GM18519 (cell line): ENCODE measurements around the gene CLIC4.
"Not testable (repeated sequence)": the region's sequence is repeated elsewhere in the genome, so short reads cannot be mapped to it uniquely, and the experiment has no call there.

Experiments
- ATAC-seq: cut with Tn5 transposase; IDR thresholded peaks from one replicate; pipeline ENCODE4 v1.9.1; 2021; ENCODE audit warnings: mild to moderate bottlenecking, moderate library complexity; ENCODE audit not compliant: unreplicated experiment, low FRiP score

CLIC4 gene

GRCh38 chr1:24871306-24871901, 126.2 kb downstream of the CLIC4 start:
- no peak for ATAC-seq

GRCh38 chr1:24872061-24872850, 127.0 kb downstream of the CLIC4 start:
- ATAC-seq, result no peak

DNA sequence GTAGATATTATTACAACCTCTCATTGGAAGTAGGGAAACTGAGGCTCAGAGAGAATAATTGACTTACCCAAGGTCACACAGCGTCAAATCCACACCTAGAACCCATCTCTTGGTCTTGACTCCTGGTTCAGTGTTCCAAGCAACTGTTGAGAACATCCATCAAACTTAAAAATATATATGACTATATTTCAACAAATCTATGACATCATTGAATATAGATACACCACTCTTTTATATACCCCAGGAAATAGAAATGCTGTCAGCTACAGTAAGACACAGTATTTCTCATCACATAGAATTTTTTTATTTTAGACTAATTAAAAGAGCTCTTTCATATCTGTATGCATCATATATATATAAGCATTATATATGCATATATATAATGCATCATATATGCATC, 127.9 kb downstream of the CLIC4 start:
- no peak for ATAC-seq

- ATAC-seq, result no peak
Observed at GRCh38 chr1:24874056-24874455, 128.8 kb downstream of the CLIC4 start.

GRCh38 chr1:24874611-24875234, 129.5 kb downstream of the CLIC4 start:
- ATAC-seq, result no peak

DNA sequence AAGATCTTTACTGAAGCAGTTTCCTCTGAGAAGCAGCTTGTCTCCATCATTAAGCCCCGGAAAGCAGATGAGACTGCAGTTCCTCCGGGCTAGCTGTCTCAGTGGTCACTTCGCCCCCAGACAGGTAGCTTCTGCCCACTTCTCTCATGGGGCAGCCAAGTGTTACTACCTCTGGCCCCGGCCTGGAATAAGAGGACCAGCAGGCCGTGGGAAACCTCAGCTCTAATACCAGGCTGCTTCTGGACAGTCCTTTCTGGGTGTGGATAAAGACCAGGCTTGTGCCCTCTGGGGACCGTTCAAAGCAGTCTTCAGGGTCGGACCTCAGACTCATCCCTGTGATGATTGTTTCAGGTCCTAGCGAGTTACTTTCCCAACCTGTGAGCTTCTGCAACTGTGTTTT, 130.0 kb downstream of the CLIC4 start:
- ATAC-seq, result no peak

GRCh38 chr1:24875991-24876506, 130.8 kb downstream of the CLIC4 start:
- ATAC-seq, result no peak

- ATAC-seq, result no peak
Observed at GRCh38 chr1:24878045-24878444, 132.8 kb downstream of the CLIC4 start.

GRCh38 chr1:24878775-24879742, 133.8 kb downstream of the CLIC4 start:
- ATAC-seq, result no peak

DNA sequence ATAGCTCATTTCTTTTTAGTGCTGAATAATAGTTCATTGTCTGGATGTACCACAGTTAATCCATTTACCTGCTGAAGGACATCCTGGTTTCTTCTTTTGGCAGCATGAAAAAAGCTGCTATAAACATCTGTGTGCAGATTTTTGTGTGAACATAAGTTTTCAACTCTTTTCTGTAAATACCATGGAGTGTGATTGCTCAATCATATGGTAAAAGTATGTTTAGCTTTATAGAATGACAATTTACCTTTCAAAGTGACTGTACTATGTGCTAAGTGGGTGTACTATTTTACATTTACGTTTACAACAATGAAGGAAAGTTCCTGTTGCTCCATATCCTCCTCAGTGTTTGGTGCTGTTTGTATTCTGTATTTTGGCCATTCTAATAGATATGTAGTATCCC, 135.8 kb downstream of the CLIC4 start:
- ATAC-seq, result no peak

DNA sequence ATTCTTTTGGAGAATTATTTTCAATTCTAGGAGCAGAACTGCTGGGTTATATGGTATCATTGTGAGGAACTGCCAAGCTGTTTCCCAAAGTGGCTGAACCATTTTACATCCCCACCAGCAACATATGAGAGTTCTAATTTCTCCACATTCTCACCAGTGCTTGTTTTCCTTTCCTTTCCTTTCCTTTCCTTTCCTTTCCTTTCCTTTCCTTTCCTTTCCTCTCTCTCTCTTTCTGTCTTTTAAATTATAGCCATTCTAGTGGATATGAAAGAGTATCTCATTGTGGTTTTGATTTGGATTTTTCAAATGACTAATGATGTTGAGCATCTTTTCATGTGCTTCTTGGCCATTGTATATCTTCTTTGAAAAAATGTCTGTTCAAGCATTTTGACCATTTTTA, 139.5 kb downstream of the CLIC4 start:
- ATAC-seq, result no peak

- no peak for ATAC-seq
Observed at GRCh38 chr1:24886241-24886640, 141.0 kb downstream of the CLIC4 start.

GRCh38 chr1:24888061-24888970, 143.1 kb downstream of the CLIC4 start:
- ATAC-seq, result no peak

- ATAC-seq, result no peak
Observed at GRCh38 chr1:24888971-24889676, 143.9 kb downstream of the CLIC4 start.

DNA sequence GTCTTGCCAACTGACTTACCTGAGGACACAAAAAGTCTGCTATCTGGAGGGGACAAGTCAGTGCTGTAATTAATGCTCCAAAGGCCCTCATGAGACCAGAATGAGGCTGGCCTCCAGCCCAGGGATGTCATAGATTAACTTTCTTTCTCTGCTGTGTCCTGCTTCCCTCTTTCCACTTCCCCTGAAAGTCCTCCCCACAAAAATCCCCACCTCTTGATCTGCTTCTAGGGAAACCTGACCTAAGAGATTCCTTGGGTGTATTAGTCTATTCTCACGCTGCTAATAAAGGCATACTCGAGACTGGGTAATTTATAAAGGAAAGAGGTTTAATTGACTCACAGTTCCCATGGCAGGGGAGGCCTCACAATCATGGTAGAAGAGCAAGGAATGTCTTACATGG, 145.6 kb downstream of the CLIC4 start:
- ATAC-seq, result no peak

GRCh38 chr1:24891367-24891766, 146.1 kb downstream of the CLIC4 start:
- ATAC-seq, result not testable (repeated sequence)

GRCh38 chr1:24892188-24893153, 147.2 kb downstream of the CLIC4 start:
- ATAC-seq, result no peak

- ATAC-seq, result no peak
Observed at GRCh38 chr1:24893431-24893830, 148.2 kb downstream of the CLIC4 start.
